Karpas-422 (cell line): ENCODE measurements around the gene CMTM2. TPM values are rescaled to one million over a fixed set of nuclear protein-coding genes. Genes with fewer than 3 reads are reported as not detected.

Source experiments
- DNase-seq: peaks from one replicate; pipeline ENCODE4 v3.0.0-alpha.2; 2015
- H2AFZ ChIP-seq: fragments of 200-600 bp; sonication (generic); 2 replicates; pipeline ENCODE4 v1.6.1; 2014; ENCODE audit warnings: antibody characterized with exemption, low read length, mixed read lengths
- H3K27ac ChIP-seq: fragments of 200-600 bp; sonication (generic); 2 replicates; pipeline ENCODE4 v1.5.1; 2014; ENCODE audit warnings: mild to moderate bottlenecking, low read length, moderate library complexity
- H3K27me3 ChIP-seq: fragments of 200-600 bp; sonication (generic); 2 replicates; pipeline ENCODE4 v1.6.1; 2014; ENCODE audit warnings: low read length, mixed read lengths
- H3K36me3 ChIP-seq: fragments of 200-600 bp; sonication (generic); 2 replicates; pipeline ENCODE4 v1.6.1; 2014; ENCODE audit warnings: low read length, mixed read lengths; ENCODE audit not compliant: insufficient read depth
- H3K4me1 ChIP-seq: fragments of 200-600 bp; sonication (generic); 2 replicates; pipeline ENCODE4 v1.6.1; 2014; ENCODE audit warnings: mild to moderate bottlenecking, low read length, mixed read lengths
- H3K4me2 ChIP-seq: fragments of 200-600 bp; sonication (generic); 2 replicates; pipeline ENCODE4 v1.6.1; 2014; ENCODE audit warnings: low read length, low read depth, mild to moderate bottlenecking; ENCODE audit not compliant: poor library complexity, severe bottlenecking
- H3K4me3 ChIP-seq: fragments of 200-600 bp; sonication (generic); 2 replicates; pipeline ENCODE4 v1.5.1; 2014; ENCODE audit warnings: mild to moderate bottlenecking, antibody characterized with exemption, low read length, mixed read lengths
- H3K79me2 ChIP-seq: fragments of 200-600 bp; sonication (generic); 2 replicates; pipeline ENCODE4 v1.6.1; 2014; ENCODE audit warnings: mild to moderate bottlenecking, low read length, mixed read lengths
- H3K9ac ChIP-seq: fragments of 200-600 bp; sonication (generic); 2 replicates; pipeline ENCODE4 v1.6.0; 2014; ENCODE audit warnings: low read length
- H3K9me2 ChIP-seq: fragments of 200-600 bp; sonication (generic), shearing (Covaris generic); replicated peaks from 2 replicates; pipeline ENCODE4 v1.6.0; 2014; ENCODE audit warnings: mild to moderate bottlenecking, low read length, moderate library complexity; ENCODE audit not compliant: insufficient read depth
- H3K9me3 ChIP-seq: fragments of 300-700, 200-600 bp; sonication (generic); 2 replicates; pipeline ENCODE4 v1.6.1; 2014; ENCODE audit warnings: low read length, mixed read lengths
- H4K20me1 ChIP-seq: fragments of 200-600 bp; sonication (generic); 2 replicates; pipeline ENCODE4 v1.6.1; 2014; ENCODE audit warnings: mild to moderate bottlenecking, antibody characterized with exemption, low read length, low read depth; ENCODE audit not compliant: insufficient read depth
- total RNA-seq: library from RNA; depleted of rRNA; stranded (reverse); fragments of >200 nt; shearing (Covaris generic); gene quantifications from 2 replicates; pipeline ENCODE4 v1.2.3, GENCODE V29; 2014; ENCODE audit warnings: low replicate concordance

The CMTM2 gene
- total RNA-seq, 1 experiment from 2014 or later = not detected

DNA sequence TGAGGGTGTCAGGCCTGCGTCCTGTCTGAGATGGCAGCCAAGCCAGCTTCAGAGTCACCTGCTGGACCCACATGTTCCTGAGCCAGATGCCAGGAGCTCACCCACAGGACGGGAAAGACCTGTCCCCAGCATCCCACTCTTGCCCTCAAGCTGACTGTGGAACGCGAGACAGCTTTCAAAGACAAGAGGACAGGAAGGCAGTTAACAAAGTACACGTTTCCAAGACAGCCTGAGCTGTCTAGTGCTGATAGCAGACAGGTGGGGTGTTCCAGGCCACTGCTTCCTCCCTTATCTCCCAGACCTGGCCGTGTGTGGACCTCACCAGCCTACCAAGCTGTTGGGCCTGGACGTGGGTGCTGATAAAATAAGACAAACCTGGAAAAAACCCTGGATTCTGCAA, 38.5 kb downstream of the CMTM2 start:
- no peaks in the 10 kb centered on the region for H4K20me1 ChIP-seq
- H3K9me3 ChIP-seq = no peaks in the 10 kb centered on the region
- no peak for DNase-seq
- no peaks in the 10 kb centered on the region for H3K9me2 ChIP-seq
- H3K4me2 ChIP-seq = no peak overlapping the region
- no peak overlapping the region for H3K27ac ChIP-seq
- H3K4me1 ChIP-seq = peaks cover 31% of the 10 kb centered on the region
- no peaks in the 10 kb centered on the region for H3K27me3 ChIP-seq
- H3K36me3 ChIP-seq = no peaks in the 10 kb centered on the region
- H3K79me2 ChIP-seq = no peaks in the 10 kb centered on the region
- no peak overlapping the region for H2AFZ ChIP-seq
- no peak overlapping the region for H3K9ac ChIP-seq
- H3K4me3 ChIP-seq = no peak overlapping the region

DNA sequence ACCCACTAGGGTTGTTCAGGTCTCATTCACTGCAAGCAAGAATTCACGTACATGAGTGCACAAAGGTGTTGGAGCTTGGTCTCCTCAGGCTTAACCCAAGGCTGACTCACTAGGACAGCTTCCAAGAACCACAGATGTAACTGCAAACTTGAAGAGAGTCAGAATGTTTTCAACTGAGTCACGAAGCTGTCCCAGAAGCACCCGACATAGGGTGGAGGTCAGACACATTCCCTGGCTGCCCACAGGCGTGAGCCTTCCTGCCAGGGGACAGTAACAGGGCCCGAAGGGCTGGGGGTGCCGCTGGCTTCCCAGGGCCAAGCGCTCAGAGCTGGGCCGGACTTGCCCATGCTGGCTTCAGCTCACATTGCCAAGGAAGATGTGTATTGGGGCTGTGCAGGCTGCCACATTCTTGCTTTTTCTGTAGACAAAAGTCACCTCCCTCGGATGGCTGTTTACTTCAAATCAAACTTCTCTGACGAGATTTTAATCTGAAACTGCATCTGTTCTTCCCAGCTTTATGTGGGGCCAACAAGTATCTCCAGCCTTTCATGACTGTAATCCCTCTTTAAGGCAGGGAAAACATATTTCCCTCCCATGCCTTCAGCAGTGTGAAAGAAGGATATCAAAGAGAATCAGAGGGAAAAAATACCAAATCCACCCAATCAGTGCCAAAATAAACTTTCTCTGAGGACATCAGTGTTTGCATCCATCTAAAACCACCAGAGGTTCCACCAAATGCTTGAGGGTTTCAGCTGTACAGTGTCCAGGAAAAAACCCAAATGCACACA, 39.5 kb downstream of the CMTM2 start:
- Histone ChIP-seq H3K79me2 (no peaks in the 10 kb centered on the region), H2AFZ (peak overlapping the region; percentile 73; the same call in 1 of the 2 replicates), H3K4me1 (peaks cover 32% of the 10 kb centered on the region), H3K4me2 (peak overlapping the region; percentile 44), H3K27ac (peak overlapping the region; percentile 39; the same call in 1 of the 2 replicates), H3K9me2 (no peaks in the 10 kb centered on the region), H3K9ac (no peak overlapping the region; the same call in 1 of the 2 replicates), H3K36me3 (no peaks in the 10 kb centered on the region), H3K27me3 (no peaks in the 10 kb centered on the region), H4K20me1 (no peaks in the 10 kb centered on the region), H3K9me3 (no peaks in the 10 kb centered on the region), H3K4me3 (no peak overlapping the region)
- no peak for DNase-seq

- peak overlapping the region; percentile 44 for H3K4me2 ChIP-seq
- H3K9me3 ChIP-seq = no peaks in the 10 kb centered on the region
- peaks cover 32% of the 10 kb centered on the region for H3K4me1 ChIP-seq
- peak overlapping the region; percentile 32; the same call in 1 of the 2 replicates for H3K9ac ChIP-seq
- no peaks in the 10 kb centered on the region for H3K79me2 ChIP-seq
- no peaks in the 10 kb centered on the region for H3K27me3 ChIP-seq
- H4K20me1 ChIP-seq = no peaks in the 10 kb centered on the region
- no peaks in the 10 kb centered on the region for H3K9me2 ChIP-seq
- peak overlapping the region; percentile 73; the same call in 1 of the 2 replicates for H2AFZ ChIP-seq
- no peaks in the 10 kb centered on the region for H3K36me3 ChIP-seq
- DNase-seq = peak; percentile 85
- H3K4me3 ChIP-seq = peak overlapping the region; percentile 3; the same call in 1 of the 2 replicates
- H3K27ac ChIP-seq = peak overlapping the region; percentile 39
These were observed 40.5 kb downstream of the CMTM2 start for GRCh38 chr16:66619534-66620428.

GRCh38 chr16:66620429-66620795, 41.1 kb downstream of the CMTM2 start:
- H2AFZ ChIP-seq = no peak overlapping the region
- H3K4me1 ChIP-seq = peaks cover 32% of the 10 kb centered on the region
- DNase-seq = no peak
- peak overlapping the region; percentile 44 for H3K4me2 ChIP-seq
- peak overlapping the region; percentile 3; the same call in 1 of the 2 replicates for H3K4me3 ChIP-seq
- H3K9me3 ChIP-seq = no peaks in the 10 kb centered on the region
- no peaks in the 10 kb centered on the region for H4K20me1 ChIP-seq
- H3K79me2 ChIP-seq = no peaks in the 10 kb centered on the region
- H3K36me3 ChIP-seq = no peaks in the 10 kb centered on the region
- no peaks in the 10 kb centered on the region for H3K9me2 ChIP-seq
- no peaks in the 10 kb centered on the region for H3K27me3 ChIP-seq
- peak overlapping the region; percentile 32; the same call in 1 of the 2 replicates for H3K9ac ChIP-seq
- peak overlapping the region; percentile 39; the same call in 1 of the 2 replicates for H3K27ac ChIP-seq

- peaks cover 32% of the 10 kb centered on the region for H3K4me1 ChIP-seq
- no peaks in the 10 kb centered on the region for H3K9me3 ChIP-seq
- no peak overlapping the region for H2AFZ ChIP-seq
- no peaks in the 10 kb centered on the region for H4K20me1 ChIP-seq
- no peaks in the 10 kb centered on the region for H3K9me2 ChIP-seq
- H3K27me3 ChIP-seq = no peaks in the 10 kb centered on the region
- H3K4me3 ChIP-seq = no peak overlapping the region
- H3K79me2 ChIP-seq = no peaks in the 10 kb centered on the region
- H3K27ac ChIP-seq = no peak overlapping the region
- H3K9ac ChIP-seq = no peak overlapping the region
- no peak overlapping the region for H3K4me2 ChIP-seq
- DNase-seq = no peak
- H3K36me3 ChIP-seq = no peaks in the 10 kb centered on the region
These were observed 42.7 kb downstream of the CMTM2 start for GRCh38 chr16:66621973-66622372.

- Histone ChIP-seq H3K4me2 (no peak overlapping the region), H4K20me1 (no peaks in the 10 kb centered on the region)
These were observed 43.6 kb downstream of the CMTM2 start for GRCh38 chr16:66622863-66623262.

GRCh38 chr16:66623755-66624154, 44.5 kb downstream of the CMTM2 start:
- Histone ChIP-seq H3K79me2 (no peaks in the 10 kb centered on the region), H3K4me1 (peaks cover 27% of the 10 kb centered on the region), H3K9me3 (no peaks in the 10 kb centered on the region), H4K20me1 (no peaks in the 10 kb centered on the region), H3K27me3 (no peaks in the 10 kb centered on the region), H3K4me2 (no peak overlapping the region), H3K9me2 (no peaks in the 10 kb centered on the region), H3K9ac (no peak overlapping the region), H3K4me3 (no peak overlapping the region), H3K27ac (no peak overlapping the region), H2AFZ (no peak overlapping the region), H3K36me3 (no peaks in the 10 kb centered on the region)
- DNase-seq = no peak

More at GRCh38 chr16:66622863-66623262, 43.6 kb downstream of the CMTM2 start:
- Histone ChIP-seq H3K4me3 (no peak overlapping the region), H3K27ac (no peak overlapping the region), H3K27me3 (no peaks in the 10 kb centered on the region), H3K9ac (no peak overlapping the region), H3K4me1 (peaks cover 31% of the 10 kb centered on the region), H3K36me3 (no peaks in the 10 kb centered on the region), H3K79me2 (no peaks in the 10 kb centered on the region), H3K9me2 (no peaks in the 10 kb centered on the region), H3K9me3 (no peaks in the 10 kb centered on the region), H2AFZ (no peak overlapping the region)
- DNase-seq = no peak
